SK-N-MC (cell line): ENCODE data around the gene TSHZ2.

Source experiments
- EZH2 ChIP-seq: fragments of 200-600 bp; sonication (generic); IDR thresholded peaks from one replicate; pipeline ENCODE4 v1.6.1; 2017; ENCODE audit warnings: antibody characterized with exemption
- FOXP2 ChIP-seq: optimal IDR thresholded peaks from 2 replicates; pipeline ENCODE3; 2011; ENCODE audit warnings: mild to moderate bottlenecking, moderate library complexity; ENCODE audit not compliant: insufficient read depth; ENCODE audit errors: extremely low read length, control extremely low read depth
- POLR2AphosphoS5 ChIP-seq: IDR thresholded peaks from 2 replicates; pipeline ENCODE4 v1.6.1; 2012; ENCODE audit warnings: mild to moderate bottlenecking, low read depth, low read length, borderline replicate concordance

DNA sequence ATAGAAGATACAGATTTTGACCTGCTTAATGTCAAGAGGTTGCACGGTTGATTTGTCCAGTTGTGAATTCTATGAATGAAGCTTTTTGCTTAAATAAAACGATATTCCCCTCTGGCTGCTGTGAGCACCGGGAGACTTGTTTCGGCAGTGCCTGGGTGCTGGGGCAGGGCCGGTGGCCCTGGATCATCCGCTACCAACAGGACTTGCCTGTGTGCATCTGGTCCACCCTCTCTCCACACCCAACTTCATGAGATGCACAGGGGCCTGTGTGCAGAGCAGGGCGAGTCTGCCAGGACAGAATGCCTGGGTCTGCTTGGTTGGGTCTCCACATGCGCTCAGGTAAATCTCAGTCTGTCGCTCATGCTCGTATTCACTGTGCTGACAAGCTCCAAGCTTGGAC, 65.5 kb downstream of the TSHZ2 start:
- TF ChIP-seq POLR2AphosphoS5 (no peak), EZH2 (no peak), FOXP2 (no peak)
